Measurements from ENCODE around the gene C17orf113. TPM values are rescaled to one million over a fixed set of nuclear protein-coding genes. Genes with fewer than 3 reads are reported as not detected.

The C17orf113 gene
- total and polyA plus RNA-seq, 2 of the 4 experiments (the other 2 are of a cell fraction), result under 0.01 to 0.03 TPM

- H3K56ac ChIP-seq (ENCODE audit: extremely low read depth, insufficient read depth, low read length), result no peak overlapping the region
- no peaks in the 10 kb centered on the region for H3K9me3 ChIP-seq (ENCODE audit: control insufficient read depth, insufficient read depth, low read length)
- 60% methylated on average over 1 of the region's 5 CpGs; no CpG with 5 or more reads in 1 of the 2 experiments for WGBS, 2 experiments (ENCODE audit: extremely low coverage in 2 of 2, insufficient read length in 1 of 2)
- no peak overlapping the region for H2AK5ac ChIP-seq (ENCODE audit: low read depth, low read length)
- no peak overlapping the region for H2BK20ac ChIP-seq (ENCODE audit: low read depth, low read length)
- no peak overlapping the region for H4K91ac ChIP-seq (ENCODE audit: insufficient read depth, low read depth, low read length)
- H3K27me3 ChIP-seq (ENCODE audit: control insufficient read depth, insufficient read depth, low read length), result no peaks in the 10 kb centered on the region
- DNase-seq (no peak), ATAC-seq (ENCODE audit: low read depth) (no peak)
- H2BK120ac ChIP-seq (ENCODE audit: low read depth, low read length), result no peak overlapping the region
- H3K27ac ChIP-seq (ENCODE audit: insufficient read depth, low read length), result no peak overlapping the region
- H3K9ac ChIP-seq (ENCODE audit: low read depth, low read length), result no peak overlapping the region
- intact Hi-C loops (cut with micrococcal nuclease), result no loop called here
- peaks cover 34 to 43% of the 10 kb centered on the region in 2 experiments for H3K79me1 ChIP-seq (ENCODE audit: low read depth in 1 of 2, low read length in 2 of 2)
- dilution Hi-C loops (cut with HindIII; ENCODE audit: low sequenced_read_pairs, unreplicated experiment), result no loop called here
- no peak overlapping the region for H2BK15ac ChIP-seq (ENCODE audit: low read depth, low read length)
- no peak overlapping the region for H3K4me3 ChIP-seq (ENCODE audit: insufficient read depth, low read depth, low read length)
- H4K20me1 ChIP-seq (ENCODE audit: insufficient read depth, low read length), result no peaks in the 10 kb centered on the region
- no peaks in the 10 kb centered on the region for H3K9me1 ChIP-seq (ENCODE audit: insufficient read depth, low read length)
- no peak overlapping the region for H3K4ac ChIP-seq (ENCODE audit: low read depth, low read length)
- CTCF ChIA-PET, result interaction anchor here (1.1 kb wide), 1 partner anchor 30 kb away, joined by 3 read pairs; the partner anchor contains the start of gene NKIRAS2
- peaks cover 2% of the 10 kb centered on the region; the same call in 1 of the 2 replicates for H3K4me1 ChIP-seq (ENCODE audit: control insufficient read depth, insufficient read depth, low read length)
- H4K5ac ChIP-seq (ENCODE audit: low read depth, low read length), result no peak overlapping the region
- H3K36me3 ChIP-seq (ENCODE audit: control insufficient read depth, insufficient read depth, low read length), result peaks cover 55% of the 10 kb centered on the region
- no peak overlapping the region for H2AK9ac ChIP-seq (replicated peaks; ENCODE audit: low read depth, low read length, poor library complexity)
- H3K23ac ChIP-seq (ENCODE audit: low read depth, low read length), result no peak overlapping the region
- H2AFZ ChIP-seq (replicated peaks; ENCODE audit: low read length, poor library complexity), result no peak overlapping the region
- no peak overlapping the region for H2BK5ac ChIP-seq (ENCODE audit: low read depth, low read length, poor library complexity, severe bottlenecking)
- POLR2A ChIA-PET (ENCODE audit: unreplicated experiment), result no interaction called here
- no peak overlapping the region for H3K14ac ChIP-seq (replicated peaks; ENCODE audit: low read depth, low read length)
- in situ Hi-C loops (cut with MboI; ENCODE audit: low sequenced_read_pairs), result no loop called here
- no peak overlapping the region for H3K4me2 ChIP-seq (ENCODE audit: low read depth, low read length)
- H3K18ac ChIP-seq (ENCODE audit: low read depth, low read length), result no peak overlapping the region
- BruUV-seq (replicated peaks), result no TSS peak
- TF ChIP-seq RCOR1 (IDR thresholded peaks at IDR 0.05; ENCODE audit: insufficient replicate concordance, low read length), result no peak
- TF ChIP-seq RFX5 (IDR thresholded peaks at IDR 0.05; ENCODE audit: low read depth, low read length), result no peak
- TF ChIP-seq, protein P1, sequence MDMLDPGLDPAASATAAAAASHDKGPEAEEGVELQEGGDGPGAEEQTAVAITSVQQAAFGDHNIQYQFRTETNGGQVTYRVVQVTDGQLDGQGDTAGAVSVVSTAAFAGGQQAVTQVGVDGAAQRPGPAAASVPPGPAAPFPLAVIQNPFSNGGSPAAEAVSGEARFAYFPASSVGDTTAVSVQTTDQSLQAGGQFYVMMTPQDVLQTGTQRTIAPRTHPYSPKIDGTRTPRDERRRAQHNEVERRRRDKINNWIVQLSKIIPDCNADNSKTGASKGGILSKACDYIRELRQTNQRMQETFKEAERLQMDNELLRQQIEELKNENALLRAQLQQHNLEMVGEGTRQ (IDR thresholded peaks at IDR 0.05; ENCODE audit: low read depth, low read length), result no peak
- no peak for TF ChIP-seq SMC3 (IDR thresholded peaks at IDR 0.05; ENCODE audit: low read depth, low read length)
- TF ChIP-seq CEBPB (IDR thresholded peaks at IDR 0.05; ENCODE audit: low read depth, low read length), result no peak
- no peak for TF ChIP-seq RAD21 (IDR thresholded peaks at IDR 0.05; ENCODE audit: low read length)
- TF ChIP-seq MAZ (IDR thresholded peaks at IDR 0.05; ENCODE audit: borderline replicate concordance, low read depth, low read length), result no peak
- no peak for TF ChIP-seq FOS (IDR thresholded peaks at IDR 0.05; ENCODE audit: low read depth, low read length)
- no peak for TF ChIP-seq NFE2L2 (IDR thresholded peaks at IDR 0.05; ENCODE audit: low read depth, low read length)
- H4K8ac ChIP-seq (ENCODE audit: low read depth in 2 of 2, low read length in 2 of 2), result no peak overlapping the region
Observed at GRCh38 chr17:41989702-41990419, 60.5 kb downstream of the C17orf113 start.

All from IMR-90 (cell line).